NCI-H146 treated with DMSO at 0.1 percent for 48 hours (cell line): ENCODE results near the gene SLC18B1.

Source experiments
- DNase-seq: peaks from one replicate; lab custom pipeline; 2025; ENCODE audit not compliant: unreplicated experiment; lab: John Stamatoyannopoulos, UW

SLC18B1 gene

GRCh38 chr6:132746048-132746447, 52.4 kb downstream of the SLC18B1 start:
- DNase-seq, result no peak

GRCh38 chr6:132742495-132742894, 55.9 kb downstream of the SLC18B1 start:
- DNase-seq, result no peak

- no peak for DNase-seq
Measured at GRCh38 chr6:132741281-132741680, 57.2 kb downstream of the SLC18B1 start.

- DNase-seq, result no peak
Measured at GRCh38 chr6:132736239-132736638, 62.2 kb downstream of the SLC18B1 start.

GRCh38 chr6:132734694-132735236, 63.7 kb downstream of the SLC18B1 start:
- peak; percentile 49 for DNase-seq

- DNase-seq, result no peak
Measured at GRCh38 chr6:132733814-132734213, 64.6 kb downstream of the SLC18B1 start.

- DNase-seq, result no peak
Measured at GRCh38 chr6:132733283-132733682, 65.2 kb downstream of the SLC18B1 start.

- no peak for DNase-seq
Measured at GRCh38 chr6:132731086-132731485, 67.4 kb downstream of the SLC18B1 start.

- DNase-seq, result no peak
Measured at GRCh38 chr6:132730560-132730959, 67.9 kb downstream of the SLC18B1 start.

GRCh38 chr6:132728616-132729015, 69.8 kb downstream of the SLC18B1 start:
- DNase-seq, result no peak

- no peak for DNase-seq
Measured at GRCh38 chr6:132726608-132726975, 71.8 kb downstream of the SLC18B1 start.

- no peak for DNase-seq
Measured at GRCh38 chr6:132725947-132726607, 72.4 kb downstream of the SLC18B1 start.

- DNase-seq, result peak; percentile 19
Measured at GRCh38 chr6:132725471-132725870, 73.0 kb downstream of the SLC18B1 start.

- DNase-seq, result no peak
Measured at GRCh38 chr6:132719736-132720448, 78.5 kb downstream of the SLC18B1 start.
